WTC11 (cell line): ENCODE measurements around the gene DMBX1. TPM values are rescaled to one million over a fixed set of nuclear protein-coding genes. Genes with fewer than 3 reads are reported as not detected.
A peak's percentile ranks its signal among the peaks of the same experiment; 100 is the strongest.

Experiments
- ATAC-seq: fragments of 200-7000 bp; cut with Tn5 transposase; 2 replicates; pipeline ENCODE4 v1.10.0; 2021; ENCODE audit warnings: mild to moderate bottlenecking, moderate library complexity
- CTCF ChIA-PET: fragments of 300-600 bp; sonication (Branson Sonifier 250); formaldehyde crosslinking; loops from one replicate; lab custom pipeline; 2021; ENCODE audit warnings: antibody characterized with exemption; lab: Charles Lee
- POLR2A ChIA-PET: fragments of 350-600 bp; sonication (Branson Sonifier 250); formaldehyde crosslinking; loops from one replicate; lab custom pipeline; 2021; ENCODE audit warnings: antibody characterized with exemption; lab: Charles Lee
- DNase-seq: peaks from one replicate; pipeline ENCODE4 v3.0.0; 2021; ENCODE audit warnings: low spot score
- H3K27ac Mint-ChIP-seq: 2 replicates; pipeline ENCODE4 v1.8.0; 2021; ENCODE audit warnings: mixed read lengths
- H3K27me3 Mint-ChIP-seq: 2 replicates; pipeline ENCODE4 v1.8.0; 2021; ENCODE audit warnings: low read depth, mild to moderate bottlenecking, moderate library complexity, mixed read lengths
- H3K36me3 Mint-ChIP-seq: 2 replicates; pipeline ENCODE4 v1.8.0; 2021; ENCODE audit warnings: mixed read lengths
- H3K4me1 Mint-ChIP-seq: 2 replicates; pipeline ENCODE4 v1.8.0; 2022; ENCODE audit warnings: mixed read lengths
- H3K4me3 Mint-ChIP-seq: 2 replicates; pipeline ENCODE4 v1.8.0; 2021; ENCODE audit warnings: mild to moderate bottlenecking, moderate library complexity, mixed read lengths
- H3K9me3 Mint-ChIP-seq: 2 replicates; pipeline ENCODE4 v1.8.0; 2021; ENCODE audit warnings: mixed read lengths
- E2F1 ChIP-seq: sonication (generic); formaldehyde crosslinking; IDR thresholded peaks from 2 replicates; pipeline ENCODE4 v1.8.0; 2022; ENCODE audit warnings: mild to moderate bottlenecking, missing genetic modification reagents
- FOXP1 ChIP-seq: sonication (generic); formaldehyde crosslinking; IDR thresholded peaks from 2 replicates; pipeline ENCODE4 v1.8.0; 2022; ENCODE audit warnings: missing genetic modification reagents, mild to moderate bottlenecking, moderate library complexity, borderline replicate concordance
- GRHL2 ChIP-seq: fragments of 250-450 bp; sonication (Bioruptor Pico); IDR thresholded peaks from 2 replicates; pipeline ENCODE4 v1.8.0; 2022; ENCODE audit warnings: mild to moderate bottlenecking, moderate library complexity; ENCODE audit not compliant: insufficient replicate concordance, severe bottlenecking
- JUN ChIP-seq: sonication (generic); formaldehyde crosslinking; IDR thresholded peaks from 2 replicates; pipeline ENCODE4 v1.8.0; 2023; ENCODE audit warnings: mild to moderate bottlenecking, missing genetic modification reagents
- NFATC4 ChIP-seq: fragments of 250-450 bp; sonication (Bioruptor Pico); IDR thresholded peaks from 2 replicates; pipeline ENCODE4 v1.9.0; 2021; ENCODE audit warnings: mild to moderate bottlenecking
- SP1 ChIP-seq: sonication (generic); formaldehyde crosslinking; conservative IDR thresholded peaks from 2 replicates; pipeline ENCODE4 v1.8.1; 2022; ENCODE audit warnings: missing genetic modification reagents
- TCF7 ChIP-seq: sonication (generic); formaldehyde crosslinking; IDR thresholded peaks from 2 replicates; pipeline ENCODE4 v1.8.0; 2022; ENCODE audit warnings: mild to moderate bottlenecking, low read depth, missing genetic modification reagents, moderate library complexity
- ZMAT4 ChIP-seq: fragments of 250-450 bp; sonication (Bioruptor Pico); IDR thresholded peaks from 2 replicates; pipeline ENCODE4 v1.9.0; 2021; ENCODE audit warnings: mild to moderate bottlenecking
- ZNF138 ChIP-seq: sonication (generic); formaldehyde crosslinking; conservative IDR thresholded peaks from 2 replicates; pipeline ENCODE4 v1.8.1; 2022; ENCODE audit warnings: mild to moderate bottlenecking, moderate library complexity, missing genetic modification reagents
- ZNF423 ChIP-seq: fragments of 250-450 bp; sonication (Bioruptor Pico); IDR thresholded peaks from 2 replicates; pipeline ENCODE4 v2.1.2; 2022; ENCODE audit warnings: mild to moderate bottlenecking, moderate library complexity
- ZNF671 ChIP-seq: fragments of 250-450 bp; sonication (Bioruptor Pico); IDR thresholded peaks from 2 replicates; pipeline ENCODE4 v1.8.0; 2021; ENCODE audit warnings: mild to moderate bottlenecking
- total RNA-seq: library from RNA; stranded (reverse); gene quantifications from 3 replicates; pipeline ENCODE4 v1.2.3, GENCODE V29; 2021
- TF ChIP-seq, protein P1 (sequence below): sonication (generic); formaldehyde crosslinking; IDR thresholded peaks from 2 replicates; pipeline ENCODE4 v1.8.0; 2022; ENCODE audit warnings: mild to moderate bottlenecking, missing genetic modification reagents
- TF ChIP-seq, protein P2 (sequence below): fragments of 250-450 bp; sonication (Bioruptor Pico); IDR thresholded peaks from 2 replicates; pipeline ENCODE4 v1.8.0; 2021; ENCODE audit warnings: mild to moderate bottlenecking
- TF ChIP-seq, protein P3 (sequence below): sonication (generic); formaldehyde crosslinking; IDR thresholded peaks from 2 replicates; pipeline ENCODE4 v1.8.0; 2022; ENCODE audit warnings: mild to moderate bottlenecking, missing genetic modification reagents
- TF ChIP-seq, protein P4 (sequence below): sonication (generic); formaldehyde crosslinking; IDR thresholded peaks from 2 replicates; pipeline ENCODE4 v1.8.1; 2022; ENCODE audit warnings: mild to moderate bottlenecking, missing genetic modification reagents, moderate library complexity, borderline replicate concordance

DMBX1 gene
- total RNA-seq, 1 experiment from 2014 or later: 3.7 TPM

GRCh38 chr1:46524843-46525242 is 35.2 kb downstream of the DMBX1 start:
- H3K4me1 Mint-ChIP-seq: peaks cover 69% of the 10 kb centered on the region
- POLR2A ChIA-PET: no interaction called here
- no peak for DNase-seq
- no peaks in the 10 kb centered on the region for H3K36me3 Mint-ChIP-seq
- CTCF ChIA-PET: interaction anchor here (1.0 to 6.1 kb wide), 5 partner anchors 37 to 78 kb away, joined by 3 to 68 read pairs (median 31); no protein-coding TSS in a partner anchor
- TF ChIP-seq GRHL2 (CRISPR knock-in tag): no peak
- no peak for TF ChIP-seq ZMAT4 (CRISPR knock-in tag)
- no peak for ATAC-seq
- peak overlapping the region; percentile 11; the same call in 1 of the 2 replicates for H3K4me3 Mint-ChIP-seq
- no peak overlapping the region for H3K27ac Mint-ChIP-seq
- peaks cover 76% of the 10 kb centered on the region for H3K27me3 Mint-ChIP-seq
- H3K9me3 Mint-ChIP-seq: no peaks in the 10 kb centered on the region

GRCh38 chr1:46525253-46525983 is 35.8 kb downstream of the DMBX1 start:
- POLR2A ChIA-PET: interaction anchor here (0.9 kb wide), 1 partner anchor 76 kb away, joined by 3 read pairs; no protein-coding TSS in a partner anchor
- ATAC-seq: no peak
- no peaks in the 10 kb centered on the region for H3K9me3 Mint-ChIP-seq
- H3K4me1 Mint-ChIP-seq: peaks cover 65% of the 10 kb centered on the region
- CTCF ChIA-PET: interaction anchor here (1.7 to 10.6 kb wide), 9 partner anchors 8 to 111 kb away, joined by 6 to 241 read pairs (median 68); partner anchors contain the start of genes DMBX1 and KNCN
- H3K27me3 Mint-ChIP-seq: peaks cover 82% of the 10 kb centered on the region
- no peak for DNase-seq
- no peaks in the 10 kb centered on the region for H3K36me3 Mint-ChIP-seq
- peak; percentile 21; the same call in 1 of the 2 replicates for TF ChIP-seq ZNF423 (CRISPR knock-in tag)
- no peak for TF ChIP-seq JUN (CRISPR knock-in tag)
- H3K27ac Mint-ChIP-seq: no peak overlapping the region
- H3K4me3 Mint-ChIP-seq: peak overlapping the region; percentile 18; the same call in 1 of the 2 replicates

- Mint-ChIP-seq H3K4me1 (peaks cover 68% of the 10 kb centered on the region), H3K4me3 (peak overlapping the region; percentile 18), H3K27ac (no peak overlapping the region), H3K27me3 (peaks cover 89% of the 10 kb centered on the region), H3K9me3 (no peaks in the 10 kb centered on the region), H3K36me3 (no peaks in the 10 kb centered on the region)
- CTCF ChIA-PET: interaction anchor here (0.7 to 10.6 kb wide), 21 partner anchors 9 to 199 kb away, joined by 3 to 241 read pairs (median 12); partner anchors contain the start of genes DMBX1, KNCN and MKNK1
- ATAC-seq (no peak), DNase-seq (no peak)
- POLR2A ChIA-PET: interaction anchor here (0.9 to 1.5 kb wide), 5 partner anchors 37 to 84 kb away, joined by 3 to 10 read pairs (median 5); partner anchors contain the start of gene DMBX1
- TF ChIP-seq ZNF671 (CRISPR knock-in tag) (no peak), ZNF138 (CRISPR knock-in tag) (no peak), NFATC4 (CRISPR knock-in tag) (0 out of 2 replicates have a peak, but pooled peaks have one; percentile 22), E2F1 (no peak), TCF7 (CRISPR knock-in tag) (no peak)
- TF ChIP-seq, protein P1, sequence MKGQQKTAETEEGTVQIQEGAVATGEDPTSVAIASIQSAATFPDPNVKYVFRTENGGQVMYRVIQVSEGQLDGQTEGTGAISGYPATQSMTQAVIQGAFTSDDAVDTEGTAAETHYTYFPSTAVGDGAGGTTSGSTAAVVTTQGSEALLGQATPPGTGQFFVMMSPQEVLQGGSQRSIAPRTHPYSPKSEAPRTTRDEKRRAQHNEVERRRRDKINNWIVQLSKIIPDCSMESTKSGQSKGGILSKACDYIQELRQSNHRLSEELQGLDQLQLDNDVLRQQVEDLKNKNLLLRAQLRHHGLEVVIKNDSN (CRISPR knock-in tag): no peak
- TF ChIP-seq, protein P2, sequence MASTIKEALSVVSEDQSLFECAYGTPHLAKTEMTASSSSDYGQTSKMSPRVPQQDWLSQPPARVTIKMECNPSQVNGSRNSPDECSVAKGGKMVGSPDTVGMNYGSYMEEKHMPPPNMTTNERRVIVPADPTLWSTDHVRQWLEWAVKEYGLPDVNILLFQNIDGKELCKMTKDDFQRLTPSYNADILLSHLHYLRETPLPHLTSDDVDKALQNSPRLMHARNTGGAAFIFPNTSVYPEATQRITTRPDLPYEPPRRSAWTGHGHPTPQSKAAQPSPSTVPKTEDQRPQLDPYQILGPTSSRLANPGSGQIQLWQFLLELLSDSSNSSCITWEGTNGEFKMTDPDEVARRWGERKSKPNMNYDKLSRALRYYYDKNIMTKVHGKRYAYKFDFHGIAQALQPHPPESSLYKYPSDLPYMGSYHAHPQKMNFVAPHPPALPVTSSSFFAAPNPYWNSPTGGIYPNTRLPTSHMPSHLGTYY (CRISPR knock-in tag): no peak
Measured at GRCh38 chr1:46526013-46526690, 36.5 kb downstream of the DMBX1 start.

GRCh38 chr1:46526691-46527291 is 37.2 kb downstream of the DMBX1 start:
- Mint-ChIP-seq H3K9me3 (no peaks in the 10 kb centered on the region), H3K27ac (no peak overlapping the region), H3K36me3 (no peaks in the 10 kb centered on the region), H3K27me3 (peaks cover 96% of the 10 kb centered on the region), H3K4me3 (peak overlapping the region; percentile 41), H3K4me1 (peaks cover 65% of the 10 kb centered on the region)
- DNase-seq (peak; percentile 68), ATAC-seq (peak; percentile 72)
- ChIA-PET CTCF (interaction anchor here (0.7 to 10.6 kb wide), 24 partner anchors 8 to 198 kb away, joined by 3 to 241 read pairs (median 10); partner anchors contain the start of genes DMBX1, KNCN and MKNK1), POLR2A (interaction anchor here (0.9 to 1.5 kb wide), 5 partner anchors 37 to 85 kb away, joined by 3 to 10 read pairs (median 5); partner anchors contain the start of gene DMBX1)
- TF ChIP-seq FOXP1 (CRISPR knock-in tag) (0 out of 2 replicates have a peak, but pooled peaks have one; percentile 27), SP1 (peak; percentile 69)
- TF ChIP-seq, protein P3, sequence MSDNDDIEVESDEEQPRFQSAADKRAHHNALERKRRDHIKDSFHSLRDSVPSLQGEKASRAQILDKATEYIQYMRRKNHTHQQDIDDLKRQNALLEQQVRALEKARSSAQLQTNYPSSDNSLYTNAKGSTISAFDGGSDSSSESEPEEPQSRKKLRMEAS (CRISPR knock-in tag): peak; percentile 58; the same call in 1 of the 2 replicates
- TF ChIP-seq, protein P4, sequence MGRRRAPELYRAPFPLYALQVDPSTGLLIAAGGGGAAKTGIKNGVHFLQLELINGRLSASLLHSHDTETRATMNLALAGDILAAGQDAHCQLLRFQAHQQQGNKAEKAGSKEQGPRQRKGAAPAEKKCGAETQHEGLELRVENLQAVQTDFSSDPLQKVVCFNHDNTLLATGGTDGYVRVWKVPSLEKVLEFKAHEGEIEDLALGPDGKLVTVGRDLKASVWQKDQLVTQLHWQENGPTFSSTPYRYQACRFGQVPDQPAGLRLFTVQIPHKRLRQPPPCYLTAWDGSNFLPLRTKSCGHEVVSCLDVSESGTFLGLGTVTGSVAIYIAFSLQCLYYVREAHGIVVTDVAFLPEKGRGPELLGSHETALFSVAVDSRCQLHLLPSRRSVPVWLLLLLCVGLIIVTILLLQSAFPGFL: no peak
